Measurements from ENCODE around the gene WFIKKN2. TPM values are rescaled to one million over a fixed set of nuclear protein-coding genes. Genes with fewer than 3 reads are reported as not detected.
A peak's percentile ranks its signal among the peaks of the same experiment; 100 is the strongest.
"Not testable (repeated sequence)": the region's sequence is repeated elsewhere in the genome, so short reads cannot be mapped to it uniquely, and the experiment has no call there.

The WFIKKN2 gene
- total and polyA plus RNA-seq, 5 experiments from 2014 or later, result not detected

- Mint-ChIP-seq H3K9me3 (no peaks in the 10 kb centered on the region), H3K4me1 (peaks cover 14 to 37% (median 32%) of the 10 kb centered on the region in 4 donors), H3K4me3 (no peak overlapping the region), H3K36me3 (no peaks in the 10 kb centered on the region), H3K27me3 (no peaks in the 10 kb centered on the region), H3K27ac (peak overlapping the region in 3 of 10 donors; percentile 14 to 16 (median 14))
- ATAC-seq (no peak), DNase-seq (no peak)
- POLR2A ChIA-PET, result interaction anchor here (0.7 to 1.6 kb wide), 2 partner anchors 9 to 10 kb away, joined by 5 to 9 read pairs; no protein-coding TSS in a partner anchor
Measured at GRCh38 chr17:50875074-50875473, 39.7 kb downstream of the WFIKKN2 start.

GRCh38 chr17:50877042-50877441 lies 41.7 kb downstream of the WFIKKN2 start:
- not testable (repeated sequence) for H3K4me3 Mint-ChIP-seq, H3K27me3 Mint-ChIP-seq, ATAC-seq, H3K27ac Mint-ChIP-seq, H3K36me3 Mint-ChIP-seq, DNase-seq, H3K9me3 Mint-ChIP-seq
- H3K4me1 Mint-ChIP-seq, result peaks cover 14 to 31% (median 26%) of the 10 kb centered on the region in 4 donors
- POLR2A ChIA-PET, result interaction anchor here (0.7 to 9.8 kb wide), 2 partner anchors 8 to 11 kb away, joined by 3 to 74 read pairs; partner anchors contain the start of gene TOB1

GRCh38 chr17:50877838-50878237 lies 42.5 kb downstream of the WFIKKN2 start:
- Mint-ChIP-seq H3K4me3 (no peak overlapping the region), H3K27me3 (no peaks in the 10 kb centered on the region), H3K36me3 (no peaks in the 10 kb centered on the region), H3K9me3 (no peaks in the 10 kb centered on the region), H3K27ac (no peak overlapping the region), H3K4me1 (peaks cover 14 to 28% (median 21%) of the 10 kb centered on the region in 4 donors)
- DNase-seq (no peak), ATAC-seq (no peak)
- POLR2A ChIA-PET, result interaction anchor here (9.8 kb wide), 1 partner anchor 12 kb away, joined by 74 read pairs; the partner anchor contains the start of gene TOB1

GRCh38 chr17:50879086-50879485 lies 43.7 kb downstream of the WFIKKN2 start:
- ATAC-seq, result no peak
- H3K27me3 Mint-ChIP-seq, result no peaks in the 10 kb centered on the region
- no peaks in the 10 kb centered on the region for H3K9me3 Mint-ChIP-seq
- no peak for DNase-seq
- H3K4me3 Mint-ChIP-seq, result no peak overlapping the region
- H3K4me1 Mint-ChIP-seq, result peaks cover 7 to 27% (median 19%) of the 10 kb centered on the region in 4 donors
- H3K36me3 Mint-ChIP-seq, result no peaks in the 10 kb centered on the region
- POLR2A ChIA-PET, result interaction anchor here (9.8 kb wide), 1 partner anchor 13 kb away, joined by 74 read pairs; the partner anchor contains the start of gene TOB1
- H3K27ac Mint-ChIP-seq, result peak overlapping the region in 1 of 10 donors; percentile 17

- Mint-ChIP-seq H3K27me3 (no peaks in the 10 kb centered on the region), H3K4me3 (no peak overlapping the region), H3K9me3 (no peaks in the 10 kb centered on the region), H3K4me1 (peaks cover 12 to 31% (median 17%) of the 10 kb centered on the region in 4 donors), H3K36me3 (no peaks in the 10 kb centered on the region), H3K27ac (peak overlapping the region in 1 of 10 donors; percentile 19)
- ATAC-seq, result no peak
- POLR2A ChIA-PET, result interaction anchor here (1.0 to 9.8 kb wide), 2 partner anchors 15 to 31 kb away, joined by 3 to 74 read pairs; partner anchors contain the start of gene TOB1
- no peak for DNase-seq
Measured at GRCh38 chr17:50881182-50881581, 45.8 kb downstream of the WFIKKN2 start.

GRCh38 chr17:50882851-50883250 lies 47.5 kb downstream of the WFIKKN2 start:
- DNase-seq, result no peak
- Mint-ChIP-seq H3K9me3 (no peaks in the 10 kb centered on the region), H3K27me3 (no peaks in the 10 kb centered on the region), H3K36me3 (no peaks in the 10 kb centered on the region), H3K4me1 (peaks cover 19 to 44% (median 32%) of the 10 kb centered on the region in 4 donors), H3K27ac (peak overlapping the region in 1 of 10 donors; percentile 40), H3K4me3 (no peak overlapping the region)
- POLR2A ChIA-PET, result interaction anchor here (1.2 to 9.8 kb wide), 3 partner anchors 14 to 27 kb away, joined by 5 to 74 read pairs (median 7); partner anchors contain the start of gene TOB1
- ATAC-seq, result no peak

- peak overlapping the region in 1 of 10 donors; percentile 31 for H3K4me3 Mint-ChIP-seq
- H3K9me3 Mint-ChIP-seq, result no peaks in the 10 kb centered on the region
- DNase-seq (no peak), ATAC-seq (peak in 1 of 2 donors; percentile 25)
- no peaks in the 10 kb centered on the region for H3K36me3 Mint-ChIP-seq
- no peaks in the 10 kb centered on the region for H3K27me3 Mint-ChIP-seq
- H3K4me1 Mint-ChIP-seq, result peaks cover 21 to 46% (median 35%) of the 10 kb centered on the region in 4 donors
- POLR2A ChIA-PET, result interaction anchor here (0.5 to 9.8 kb wide), 7 partner anchors 9 to 52 kb away, joined by 3 to 74 read pairs (median 5); partner anchors contain the start of gene TOB1
- H3K27ac Mint-ChIP-seq, result peak overlapping the region in 9 of 10 donors; percentile 19 to 92 (median 76)
Measured at GRCh38 chr17:50883850-50884438, 48.6 kb downstream of the WFIKKN2 start.

- no peaks in the 10 kb centered on the region for H3K27me3 Mint-ChIP-seq
- H3K4me1 Mint-ChIP-seq, result peaks cover 21 to 46% (median 37%) of the 10 kb centered on the region in 4 donors
- POLR2A ChIA-PET, result interaction anchor here (0.5 to 9.8 kb wide), 12 partner anchors 8 to 60 kb away, joined by 3 to 74 read pairs (median 4); partner anchors contain the start of gene TOB1
- no peak overlapping the region for H3K4me3 Mint-ChIP-seq
- ATAC-seq, result no peak
- H3K27ac Mint-ChIP-seq, result peak overlapping the region in 8 of 10 donors; percentile 19 to 92 (median 69)
- no peaks in the 10 kb centered on the region for H3K9me3 Mint-ChIP-seq
- no peak for DNase-seq
- H3K36me3 Mint-ChIP-seq, result no peaks in the 10 kb centered on the region
Measured at GRCh38 chr17:50884439-50885311, 49.3 kb downstream of the WFIKKN2 start.

GRCh38 chr17:50887705-50888245 lies 52.4 kb downstream of the WFIKKN2 start:
- no peaks in the 10 kb centered on the region for H3K9me3 Mint-ChIP-seq
- H3K27ac Mint-ChIP-seq, result peak overlapping the region in 4 of 10 donors; percentile 31 to 87 (median 65)
- POLR2A ChIA-PET, result interaction anchor here (1.0 to 3.1 kb wide), 5 partner anchors 15 to 57 kb away, joined by 4 to 19 read pairs (median 11); partner anchors contain the start of gene TOB1
- DNase-seq, result no peak
- H3K4me1 Mint-ChIP-seq, result peaks cover 23 to 42% (median 30%) of the 10 kb centered on the region in 4 donors
- H3K36me3 Mint-ChIP-seq, result no peaks in the 10 kb centered on the region
- H3K27me3 Mint-ChIP-seq, result no peaks in the 10 kb centered on the region
- peak overlapping the region in 3 of 10 donors; percentile 18 to 52 (median 26) for H3K4me3 Mint-ChIP-seq
- ATAC-seq, result no peak

- H3K4me1 Mint-ChIP-seq, result peaks cover 14 to 27% (median 19%) of the 10 kb centered on the region in 4 donors
- H3K9me3 Mint-ChIP-seq, result no peaks in the 10 kb centered on the region
- POLR2A ChIA-PET, result interaction anchor here (0.6 to 5.0 kb wide), 2 partner anchors 23 to 26 kb away, joined by 6 to 21 read pairs; partner anchors contain the start of gene TOB1
- DNase-seq (no peak), ATAC-seq (no peak)
- H3K4me3 Mint-ChIP-seq, result no peak overlapping the region
- H3K27me3 Mint-ChIP-seq, result no peaks in the 10 kb centered on the region
- no peaks in the 10 kb centered on the region for H3K36me3 Mint-ChIP-seq
- peak overlapping the region in 3 of 10 donors; percentile 23 to 79 (median 29) for H3K27ac Mint-ChIP-seq
Measured at GRCh38 chr17:50889528-50890118, 54.2 kb downstream of the WFIKKN2 start.

- H3K4me1 Mint-ChIP-seq, result peaks cover 14 to 27% (median 19%) of the 10 kb centered on the region in 4 donors
- H3K27me3 Mint-ChIP-seq, result no peaks in the 10 kb centered on the region
- DNase-seq (no peak), ATAC-seq (no peak)
- no peaks in the 10 kb centered on the region for H3K9me3 Mint-ChIP-seq
- H3K27ac Mint-ChIP-seq, result peak overlapping the region in 3 of 10 donors; percentile 16 to 50 (median 41)
- POLR2A ChIA-PET, result interaction anchor here (5.0 kb wide), 1 partner anchor 24 kb away, joined by 21 read pairs; the partner anchor contains the start of gene TOB1
- H3K4me3 Mint-ChIP-seq, result no peak overlapping the region
- H3K36me3 Mint-ChIP-seq, result no peaks in the 10 kb centered on the region
Measured at GRCh38 chr17:50890675-50891516, 55.5 kb downstream of the WFIKKN2 start.

All from naive thymus-derived CD8-positive, alpha-beta T cell (primary cell).